GM12892 (cell line): Measurements from ENCODE around the gene SEL1L.

ENCODE experiments used
- POLR2A ChIP-seq: IDR thresholded peaks from 2 replicates; pipeline ENCODE4 v1.6.1; 2011; ENCODE audit warnings: low read depth, low read length, control low read depth
- POLR2AphosphoS5 ChIP-seq: IDR thresholded peaks from 2 replicates; pipeline ENCODE4 v1.6.1; 2011; ENCODE audit warnings: low read depth, low read length, control low read depth

DNA sequence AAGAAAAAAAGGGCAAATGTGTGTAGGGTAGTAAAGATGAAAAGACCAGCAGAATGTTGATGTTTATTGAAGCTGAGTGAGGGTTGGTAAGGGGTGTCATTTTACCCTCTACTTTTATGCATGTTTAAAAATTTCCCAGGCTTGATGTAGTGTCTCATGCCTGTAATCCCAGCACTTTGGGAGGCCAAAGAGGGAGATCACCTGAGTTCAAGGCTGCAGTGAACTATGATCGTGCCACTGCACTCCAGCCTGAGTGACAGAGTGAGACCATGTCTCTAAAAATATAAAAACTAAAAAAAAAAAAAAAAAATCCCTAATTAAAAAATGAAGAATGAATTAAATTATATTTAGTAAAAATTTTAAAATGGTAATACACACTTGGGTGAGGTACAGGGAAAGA lies 8.5 kb downstream of the SEL1L start:
- TF ChIP-seq POLR2A (no peak), POLR2AphosphoS5 (no peak)
